Mesothelial cell of epicardium (in vitro differentiated cells): ENCODE measurements around the gene SSUH2. TPM values are rescaled to one million over a fixed set of nuclear protein-coding genes. Genes with fewer than 3 reads are reported as not detected.
A peak's percentile ranks its signal among the peaks of the same experiment; 100 is the strongest.

Source experiments
- DNase-seq, 2 experiments: peaks; one replicate each; pipeline ENCODE4 v3.0.0; 2021; ENCODE audit warnings: low spot score in 2 of 2; ENCODE audit not compliant: unreplicated experiment in 2 of 2
- H3K27ac Mint-ChIP-seq: 2 replicates; pipeline ENCODE4 v1.8.0; 2021; ENCODE audit warnings: mixed read lengths
- H3K27me3 Mint-ChIP-seq: 2 replicates; pipeline ENCODE4 v1.8.0; 2021; ENCODE audit warnings: low read depth, mixed read lengths
- H3K36me3 Mint-ChIP-seq: 2 replicates; pipeline ENCODE4 v1.8.0; 2021; ENCODE audit warnings: mixed read lengths
- H3K4me1 Mint-ChIP-seq: 2 replicates; pipeline ENCODE4 v1.8.0; 2021; ENCODE audit warnings: mixed read lengths
- H3K4me3 Mint-ChIP-seq: 2 replicates; pipeline ENCODE4 v1.8.0; 2021; ENCODE audit warnings: mild to moderate bottlenecking, moderate library complexity, mixed read lengths
- H3K9me3 Mint-ChIP-seq: 2 replicates; pipeline ENCODE4 v1.8.0; 2021; ENCODE audit warnings: mixed read lengths
- CTCF ChIP-seq: fragments of 200-600 bp; sonication (generic); IDR thresholded peaks from one replicate; pipeline ENCODE4 v1.5.0; 2021; ENCODE audit warnings: antibody characterized with exemption; ENCODE audit not compliant: unreplicated experiment
- total RNA-seq: library from RNA; stranded (reverse); gene quantifications from 3 replicates; pipeline ENCODE4 v1.2.1, GENCODE V29; 2021

The SSUH2 gene
- total RNA-seq, 1 donor from 2014 or later, result 1.3 TPM

- H3K4me1 Mint-ChIP-seq, result peaks cover 10% of the 10 kb centered on the region
- H3K4me3 Mint-ChIP-seq, result no peak overlapping the region
- no peak for TF ChIP-seq CTCF
- H3K27me3 Mint-ChIP-seq, result no peaks in the 10 kb centered on the region
- DNase-seq, result no peak
- no peaks in the 10 kb centered on the region for H3K36me3 Mint-ChIP-seq
- H3K27ac Mint-ChIP-seq, result no peak overlapping the region
- H3K9me3 Mint-ChIP-seq, result no peaks in the 10 kb centered on the region
Observed at GRCh38 chr3:8608791-8609467, 35.7 kb downstream of the SSUH2 start.

GRCh38 chr3:8608041-8608790 is 36.4 kb downstream of the SSUH2 start:
- Mint-ChIP-seq H3K36me3 (no peaks in the 10 kb centered on the region), H3K27me3 (no peaks in the 10 kb centered on the region), H3K27ac (no peak overlapping the region), H3K9me3 (no peaks in the 10 kb centered on the region), H3K4me3 (no peak overlapping the region), H3K4me1 (peaks cover 10% of the 10 kb centered on the region)
- no peak for TF ChIP-seq CTCF
- DNase-seq, result no peak

- Mint-ChIP-seq H3K4me3 (no peak overlapping the region), H3K27me3 (no peaks in the 10 kb centered on the region), H3K27ac (peak overlapping the region; percentile 71), H3K4me1 (peaks cover 10% of the 10 kb centered on the region), H3K36me3 (no peaks in the 10 kb centered on the region), H3K9me3 (no peaks in the 10 kb centered on the region)
- no peak for TF ChIP-seq CTCF
- no peak for DNase-seq
Observed at GRCh38 chr3:8607234-8608040, 37.2 kb downstream of the SSUH2 start.

- no peak overlapping the region for H3K4me3 Mint-ChIP-seq
- no peak overlapping the region for H3K27ac Mint-ChIP-seq
Observed at GRCh38 chr3:8606701-8607231, 37.8 kb downstream of the SSUH2 start.

More at GRCh38 chr3:8606701-8607231, 37.8 kb downstream of the SSUH2 start:
- H3K9me3 Mint-ChIP-seq, result peaks cover 4% of the 10 kb centered on the region
- H3K4me1 Mint-ChIP-seq, result peaks cover 10% of the 10 kb centered on the region
- H3K27me3 Mint-ChIP-seq, result no peaks in the 10 kb centered on the region
- no peaks in the 10 kb centered on the region for H3K36me3 Mint-ChIP-seq
- DNase-seq, result no peak
- TF ChIP-seq CTCF, result no peak
